Fibroblast of lung (primary cell): Measurements from ENCODE around the gene WNT5B.

Experiments used
- EZH2 ChIP-seq: IDR thresholded peaks from 2 replicates; pipeline ENCODE4 v1.5.1; 2012; ENCODE audit warnings: low read length, control low read depth, mild to moderate bottlenecking; ENCODE audit errors: missing control alignments
- TF ChIP-seq, protein P1 (sequence below), 2 donors: IDR thresholded peaks in 1 of 2; conservative IDR thresholded peaks in 1 of 2; 1 replicate in 1 of 2; 2 replicates in 1 of 2; pipeline ENCODE4 v1.5.1; 2011 to 2012; ENCODE audit warnings: low read length in 2 of 2, control low read depth in 1 of 2, inconsistent platforms in 1 of 2, low read depth in 1 of 2, mild to moderate bottlenecking in 1 of 2

DNA sequence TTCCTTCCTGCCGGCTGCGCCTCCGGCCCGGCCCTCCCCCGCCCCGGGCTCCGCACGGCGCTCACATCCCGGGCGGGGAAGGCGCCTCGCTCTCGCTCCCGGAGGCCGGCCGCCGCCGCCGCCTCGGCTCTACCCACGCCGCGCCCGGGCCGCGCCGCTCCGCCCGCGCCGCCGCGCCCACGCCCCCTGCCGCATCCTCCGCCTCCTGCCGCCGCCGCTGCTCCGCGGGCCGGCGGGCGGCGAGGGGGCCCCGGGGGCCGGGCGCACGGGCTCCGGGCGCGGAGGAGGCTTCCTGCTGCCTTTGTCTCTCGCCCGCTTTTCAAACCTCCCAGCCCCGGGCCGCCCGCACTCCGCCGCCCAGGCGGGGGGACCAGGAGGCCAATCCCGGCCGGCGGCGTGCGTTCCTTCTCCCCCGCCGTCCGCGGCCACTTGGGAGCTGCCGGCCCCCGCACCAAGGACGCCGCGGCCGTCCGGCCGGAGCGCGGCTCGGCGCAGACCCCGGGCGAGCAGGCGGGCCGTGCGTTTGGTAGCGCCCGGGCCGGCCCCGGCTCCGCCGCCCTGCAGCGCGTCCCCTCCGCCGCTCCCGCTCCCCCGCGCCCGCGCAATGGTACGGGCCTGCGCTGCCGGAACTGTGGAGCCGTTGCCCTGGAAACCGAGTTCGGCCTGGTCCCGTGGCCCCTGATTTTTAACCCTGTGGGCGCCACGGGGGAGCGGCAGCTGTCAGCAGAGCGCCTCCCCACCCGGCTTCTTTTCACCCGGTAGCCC lies 34.6 kb upstream of the WNT5B start, which contains the start of gene FBXL14:
- TF ChIP-seq EZH2 = no peak
- TF ChIP-seq, protein P1, sequence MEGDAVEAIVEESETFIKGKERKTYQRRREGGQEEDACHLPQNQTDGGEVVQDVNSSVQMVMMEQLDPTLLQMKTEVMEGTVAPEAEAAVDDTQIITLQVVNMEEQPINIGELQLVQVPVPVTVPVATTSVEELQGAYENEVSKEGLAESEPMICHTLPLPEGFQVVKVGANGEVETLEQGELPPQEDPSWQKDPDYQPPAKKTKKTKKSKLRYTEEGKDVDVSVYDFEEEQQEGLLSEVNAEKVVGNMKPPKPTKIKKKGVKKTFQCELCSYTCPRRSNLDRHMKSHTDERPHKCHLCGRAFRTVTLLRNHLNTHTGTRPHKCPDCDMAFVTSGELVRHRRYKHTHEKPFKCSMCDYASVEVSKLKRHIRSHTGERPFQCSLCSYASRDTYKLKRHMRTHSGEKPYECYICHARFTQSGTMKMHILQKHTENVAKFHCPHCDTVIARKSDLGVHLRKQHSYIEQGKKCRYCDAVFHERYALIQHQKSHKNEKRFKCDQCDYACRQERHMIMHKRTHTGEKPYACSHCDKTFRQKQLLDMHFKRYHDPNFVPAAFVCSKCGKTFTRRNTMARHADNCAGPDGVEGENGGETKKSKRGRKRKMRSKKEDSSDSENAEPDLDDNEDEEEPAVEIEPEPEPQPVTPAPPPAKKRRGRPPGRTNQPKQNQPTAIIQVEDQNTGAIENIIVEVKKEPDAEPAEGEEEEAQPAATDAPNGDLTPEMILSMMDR (conservative IDR thresholded peaks at IDR 0.05 in 1 of 2, IDR thresholded peaks at IDR 0.05 in 1 of 2; ENCODE audit: low read depth in 1 of 2, low read length in 2 of 2) = no peak
